ENCODE data around the gene CACNG1. TPM values are rescaled to one million over a fixed set of nuclear protein-coding genes. Genes with fewer than 3 reads are reported as not detected.
"Not testable (repeated sequence)": the region's sequence is repeated elsewhere in the genome, so short reads cannot be mapped to it uniquely, and the experiment has no call there.

The CACNG1 gene
- total RNA-seq, 3 donors from 2014 or later, result not detected

- H3K4me1 ChIP-seq, result no peaks in the 10 kb centered on the region
- no peaks in the 10 kb centered on the region for H3K36me3 ChIP-seq
- TF ChIP-seq POLR2AphosphoS5 (IDR thresholded peaks at IDR 0.05) (no peak), POLR2A (IDR thresholded peaks at IDR 0.05) (no peak), CTCF (IDR thresholded peaks at IDR 0.05) (no peak)
- H3K27ac ChIP-seq, result no peak overlapping the region
- H3K4me3 ChIP-seq, result no peak overlapping the region
- DNase-seq (ENCODE audit: low spot score in 2 of 2), result no peak
- intact Hi-C loops (cut with DNase I; ENCODE audit: low total_unique reads), result no loop called here
- no peaks in the 10 kb centered on the region for H3K27me3 ChIP-seq
- no peaks in the 10 kb centered on the region for H3K9me3 ChIP-seq
Observed at GRCh38 chr17:67032985-67033384, 11.4 kb upstream of the CACNG1 start.

DNA sequence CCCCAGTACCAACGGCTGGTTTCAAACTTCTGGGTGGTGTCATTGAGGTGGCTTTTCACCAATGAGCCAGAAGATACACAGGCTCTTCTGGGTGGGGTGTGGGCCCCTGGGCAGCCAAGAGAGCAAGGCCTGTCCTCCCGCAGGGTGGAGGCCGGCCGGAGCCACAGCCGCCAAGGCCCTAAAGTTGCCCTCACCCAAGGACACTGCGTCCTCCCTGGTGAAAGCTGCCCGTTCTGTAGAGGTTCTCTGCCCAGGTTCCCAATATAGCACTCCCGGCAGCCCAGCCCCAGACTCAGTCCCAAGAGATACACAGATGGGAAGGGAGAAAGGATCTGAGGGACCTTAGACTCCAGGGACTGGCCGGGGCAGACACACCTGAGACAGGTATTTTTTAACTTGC, 10.7 kb upstream of the CACNG1 start:
- no peaks in the 10 kb centered on the region for H3K9me3 ChIP-seq
- intact Hi-C loops (cut with DNase I; ENCODE audit: low total_unique reads), result no loop called here
- no peaks in the 10 kb centered on the region for H3K27me3 ChIP-seq
- H3K4me1 ChIP-seq, result no peaks in the 10 kb centered on the region
- no peak overlapping the region for H3K4me3 ChIP-seq
- H3K27ac ChIP-seq, result no peak overlapping the region
- TF ChIP-seq POLR2A (IDR thresholded peaks at IDR 0.05) (no peak), CTCF (IDR thresholded peaks at IDR 0.05) (no peak), POLR2AphosphoS5 (IDR thresholded peaks at IDR 0.05) (no peak)
- DNase-seq (ENCODE audit: low spot score in 2 of 2), result no peak
- H3K36me3 ChIP-seq, result no peaks in the 10 kb centered on the region

DNA sequence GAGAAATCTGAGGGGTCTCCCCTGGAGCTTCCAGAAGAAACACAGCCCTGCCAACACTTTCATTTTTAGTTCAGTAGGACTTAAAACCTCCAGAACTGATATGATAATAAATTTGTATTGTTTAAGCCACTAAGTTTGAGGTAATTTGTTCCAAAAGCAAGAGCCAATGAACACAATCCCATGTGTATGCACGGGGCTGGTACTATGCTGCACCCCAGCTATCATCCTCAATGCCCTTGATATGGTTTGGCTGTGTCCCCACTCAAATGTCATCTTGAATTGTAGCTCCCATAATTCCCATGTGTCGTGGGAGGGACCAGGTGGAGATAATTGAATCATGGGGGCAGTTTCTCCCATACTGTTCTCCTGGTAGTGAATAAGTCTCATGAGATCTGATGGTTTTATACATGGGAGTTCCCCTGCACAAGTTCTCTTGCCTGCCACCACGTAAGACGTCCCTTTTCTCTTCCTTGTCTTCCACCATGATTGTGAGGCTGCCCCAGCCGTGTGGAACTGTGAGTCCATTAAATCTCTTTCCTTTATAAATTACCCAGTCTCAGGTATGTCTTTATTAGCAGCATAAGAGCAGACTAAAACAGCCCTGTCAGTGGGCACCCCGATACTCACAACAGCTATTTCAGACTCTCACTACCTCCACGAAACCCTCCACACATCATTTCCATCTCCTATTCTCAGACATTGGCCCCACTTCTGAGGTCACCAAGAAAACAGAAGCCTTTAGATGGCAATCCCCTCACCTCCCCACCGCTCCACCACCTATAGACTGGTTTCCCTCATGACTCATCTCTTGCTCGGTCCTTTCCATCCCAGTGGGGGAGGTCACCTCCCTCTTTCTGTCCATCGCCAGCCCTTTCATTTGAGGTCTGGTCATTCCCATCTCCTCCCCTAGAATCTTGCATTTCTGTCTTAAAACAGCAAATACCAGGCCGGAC, 8.9 kb upstream of the CACNG1 start:
- H3K27me3 ChIP-seq, result no peaks in the 10 kb centered on the region
- TF ChIP-seq POLR2A (IDR thresholded peaks at IDR 0.05), result no peak
- TF ChIP-seq CTCF (IDR thresholded peaks at IDR 0.05), result no peak
- no peak for TF ChIP-seq POLR2AphosphoS5 (IDR thresholded peaks at IDR 0.05)
- no peaks in the 10 kb centered on the region for H3K9me3 ChIP-seq
- no peak overlapping the region for H3K4me3 ChIP-seq
- no peak overlapping the region for H3K27ac ChIP-seq
- no peaks in the 10 kb centered on the region for H3K4me1 ChIP-seq
- no peaks in the 10 kb centered on the region for H3K36me3 ChIP-seq
- no peak for DNase-seq (ENCODE audit: low spot score in 2 of 2)
- intact Hi-C loops (cut with DNase I; ENCODE audit: low total_unique reads), result no loop called here

DNA sequence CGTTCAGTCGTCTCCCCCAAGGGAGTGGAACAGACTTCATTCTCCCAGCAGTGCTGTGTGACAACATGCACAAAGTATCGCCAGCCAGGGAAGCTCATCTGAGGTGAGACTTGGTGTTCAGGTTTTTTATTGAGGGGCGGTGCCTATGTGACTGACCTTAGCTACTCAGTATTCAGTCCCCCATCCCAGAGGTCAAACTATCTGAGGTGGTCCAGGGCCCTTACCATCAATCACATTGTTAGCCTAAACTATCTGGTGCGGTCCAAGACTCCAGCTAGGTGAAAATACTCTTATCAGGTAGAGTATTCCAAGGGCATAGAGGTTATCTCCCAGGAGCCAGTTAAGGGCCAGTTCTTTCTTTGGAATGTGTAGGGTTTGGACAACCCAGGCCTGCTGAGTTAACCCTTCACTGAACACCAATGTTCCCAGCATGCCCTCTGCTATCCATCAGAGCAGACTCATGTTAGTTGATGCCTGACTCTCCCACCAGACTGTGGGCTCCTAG, 5.4 kb upstream of the CACNG1 start:
- intact Hi-C loops (cut with DNase I; ENCODE audit: low total_unique reads), result no loop called here
- H3K27ac ChIP-seq, result no peak overlapping the region
- no peaks in the 10 kb centered on the region for H3K9me3 ChIP-seq
- no peak for TF ChIP-seq POLR2AphosphoS5 (IDR thresholded peaks at IDR 0.05)
- no peak for TF ChIP-seq CTCF (IDR thresholded peaks at IDR 0.05)
- TF ChIP-seq POLR2A (IDR thresholded peaks at IDR 0.05), result no peak
- no peaks in the 10 kb centered on the region for H3K4me1 ChIP-seq
- DNase-seq (ENCODE audit: low spot score in 2 of 2), result no peak
- H3K4me3 ChIP-seq, result no peak overlapping the region
- no peaks in the 10 kb centered on the region for H3K36me3 ChIP-seq
- no peaks in the 10 kb centered on the region for H3K27me3 ChIP-seq

DNA sequence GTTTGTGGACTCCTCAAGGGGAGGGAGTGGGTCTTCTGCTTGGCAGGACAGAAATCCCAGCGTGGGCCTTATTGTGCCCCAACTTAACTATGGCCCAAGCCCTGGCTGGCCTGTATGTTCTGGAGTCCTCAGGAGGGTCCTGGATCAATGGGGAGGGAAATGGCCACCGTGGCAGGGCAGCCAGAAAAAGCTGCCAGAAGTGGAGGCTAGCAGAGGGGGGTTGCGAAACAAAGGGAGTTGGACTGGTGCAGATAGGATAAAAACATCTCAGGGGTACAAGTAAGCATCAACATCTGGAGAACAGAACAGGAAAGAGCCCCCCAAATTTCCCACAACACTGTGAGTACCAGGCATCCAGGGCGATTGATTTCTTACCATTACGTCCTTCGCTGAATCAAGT, 3.7 kb upstream of the CACNG1 start:
- Histone ChIP-seq H3K27ac (no peak overlapping the region), H3K4me3 (no peak overlapping the region), H3K9me3 (no peaks in the 10 kb centered on the region), H3K4me1 (no peaks in the 10 kb centered on the region), H3K36me3 (no peaks in the 10 kb centered on the region), H3K27me3 (no peaks in the 10 kb centered on the region)
- TF ChIP-seq POLR2A (IDR thresholded peaks at IDR 0.05), result no peak
- TF ChIP-seq CTCF (IDR thresholded peaks at IDR 0.05), result no peak
- no peak for TF ChIP-seq POLR2AphosphoS5 (IDR thresholded peaks at IDR 0.05)
- DNase-seq (ENCODE audit: low spot score in 2 of 2), result no peak
- intact Hi-C loops (cut with DNase I; ENCODE audit: low total_unique reads), result no loop called here

DNA sequence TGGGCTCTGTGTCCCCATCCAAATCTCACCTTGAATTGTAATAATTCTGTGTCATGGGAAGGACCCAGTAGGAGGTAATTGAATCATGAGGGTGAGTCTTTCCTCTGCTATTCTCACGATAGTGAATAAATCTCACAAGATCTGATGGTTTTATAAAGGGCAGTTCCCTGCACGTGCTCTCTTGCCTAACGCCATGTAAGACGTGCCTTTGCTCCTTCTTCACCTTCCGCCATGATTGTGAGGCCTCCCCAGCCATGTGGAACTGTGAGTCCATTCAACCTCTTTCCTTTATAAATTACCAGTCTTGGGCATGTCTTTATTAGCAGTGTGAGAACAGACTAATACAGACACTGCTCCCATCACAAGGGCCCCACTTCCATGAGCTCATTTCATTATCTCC, 3.2 kb upstream of the CACNG1 start:
- DNase-seq (ENCODE audit: low spot score in 2 of 2); H3K27ac ChIP-seq; H3K4me1 ChIP-seq; H3K4me3 ChIP-seq; H3K9me3 ChIP-seq; intact Hi-C loops (cut with DNase I; ENCODE audit: low total_unique reads); H3K36me3 ChIP-seq; H3K27me3 ChIP-seq: not testable (repeated sequence)
